Right lobe of liver (tissue), 6 donors: ENCODE data around the gene CRTC2. TPM values are rescaled to one million over a fixed set of nuclear protein-coding genes. Genes with fewer than 3 reads are reported as not detected.
A peak's percentile ranks its signal among the peaks of the same experiment; 100 is the strongest.
"Not testable (repeated sequence)": the region's sequence is repeated elsewhere in the genome, so short reads cannot be mapped to it uniquely, and the experiment has no call there.

Experiments used
- ATAC-seq, 4 donors: fragments of 200-7000 bp; cut with Tn5 transposase; one replicate each; pipeline ENCODE4 v1.9.1; 2020; ENCODE audit warnings: mild to moderate bottlenecking in 4 of 4, moderate library complexity in 4 of 4
- DNase-seq, 3 donors: peaks; one replicate each; pipeline ENCODE4 v3.0.0-alpha.2; 2020
- H3K27ac ChIP-seq, 3 donors: fragments of 200-600 bp; one replicate each; pipeline ENCODE4 v1.8.0; 2022
- H3K27me3 ChIP-seq, 2 donors: fragments of 200-600 bp; one replicate each; pipeline ENCODE4 v1.8.0; 2022
- H3K36me3 ChIP-seq, 4 donors: fragments of 200-600 bp; sonication (generic) in 1 of 4; one replicate each; pipeline versions ENCODE4 v1.5.1 to v1.8.0; 2017 to 2022; ENCODE audit warnings: control low read depth in 1 of 4
- H3K4me1 ChIP-seq, 4 donors: fragments of 200-600 bp; sonication (generic) in 1 of 4; one replicate each; pipeline versions ENCODE4 v1.5.1 to v1.8.0; 2017 to 2022; ENCODE audit warnings: control low read depth in 1 of 4
- H3K4me3 ChIP-seq, 3 donors: fragments of 200-600 bp; one replicate each; pipeline ENCODE4 v1.8.0; 2022
- H3K9me3 ChIP-seq, 4 donors: fragments of 200-600 bp; sonication (generic) in 1 of 4; one replicate each; pipeline versions ENCODE4 v1.5.1 to v1.8.0; 2017 to 2022; ENCODE audit warnings: control low read depth in 1 of 4
- POLR2A ChIP-seq: fragments of 450-650 bp; IDR thresholded peaks from one replicate; pipeline ENCODE4 v1.6.1; 2017; ENCODE audit warnings: antibody characterized with exemption, mild to moderate bottlenecking
- WGBS: methylation state at CpG from one replicate; pipeline ENCODE4 v1.1.6; 2018; ENCODE audit warnings: low coverage, low lambda C conversion rate; ENCODE audit not compliant: insufficient coverage; ENCODE audit errors: missing lambda C conversion rate; 5-methylcytosine and 5-hydroxymethylcytosine counted together
- intact Hi-C, 2 donors: fragments of 100-400 bp; cut with DNase I; formaldehyde crosslinking; loops; one replicate each; pipeline versions ENCODE4 v1.11.2 to v1.14.1; 2022
- total RNA-seq, 6 experiments: library from RNA; depleted of rRNA in 2 of 6; stranded (reverse); fragments of >200 nt in 2 of 6; fragmentation: NEBNext Ultra II Directional in 3 of 6; extraction: Animal tissue kit (Norgen Biotek cat#: 25700) in 3 of 6; gene quantifications; one replicate each; pipeline versions ENCODE4 v1.1.0 to v1.2.4, GENCODE V29; 2016 to 2023
- TF ChIP-seq, protein P1 (sequence below), 4 donors: fragments of 200-600 bp in 3 of 4; fragments of 450-650 bp in 1 of 4; IDR thresholded peaks; one replicate each; pipeline versions ENCODE4 v1.5.1 to v1.8.0; 2016 to 2022; ENCODE audit warnings: antibody characterized with exemption in 4 of 4, mild to moderate bottlenecking in 2 of 4
- donor health status: DM: no; HTN: yes; CAD: no.
- donor health status: DM: no; HTN: no; CAD: no.
- donor health status: DM: no; HTN: no; CAD: no.
- donor health status: DM: no; HTN: yes; CAD: no.
- donor health status: DM: no; HTN: yes; CAD: no.

The CRTC2 gene
- total RNA-seq, 6 experiments from 2014 or later, result 4.8 to 19.5 (median 18.3) TPM

DNA sequence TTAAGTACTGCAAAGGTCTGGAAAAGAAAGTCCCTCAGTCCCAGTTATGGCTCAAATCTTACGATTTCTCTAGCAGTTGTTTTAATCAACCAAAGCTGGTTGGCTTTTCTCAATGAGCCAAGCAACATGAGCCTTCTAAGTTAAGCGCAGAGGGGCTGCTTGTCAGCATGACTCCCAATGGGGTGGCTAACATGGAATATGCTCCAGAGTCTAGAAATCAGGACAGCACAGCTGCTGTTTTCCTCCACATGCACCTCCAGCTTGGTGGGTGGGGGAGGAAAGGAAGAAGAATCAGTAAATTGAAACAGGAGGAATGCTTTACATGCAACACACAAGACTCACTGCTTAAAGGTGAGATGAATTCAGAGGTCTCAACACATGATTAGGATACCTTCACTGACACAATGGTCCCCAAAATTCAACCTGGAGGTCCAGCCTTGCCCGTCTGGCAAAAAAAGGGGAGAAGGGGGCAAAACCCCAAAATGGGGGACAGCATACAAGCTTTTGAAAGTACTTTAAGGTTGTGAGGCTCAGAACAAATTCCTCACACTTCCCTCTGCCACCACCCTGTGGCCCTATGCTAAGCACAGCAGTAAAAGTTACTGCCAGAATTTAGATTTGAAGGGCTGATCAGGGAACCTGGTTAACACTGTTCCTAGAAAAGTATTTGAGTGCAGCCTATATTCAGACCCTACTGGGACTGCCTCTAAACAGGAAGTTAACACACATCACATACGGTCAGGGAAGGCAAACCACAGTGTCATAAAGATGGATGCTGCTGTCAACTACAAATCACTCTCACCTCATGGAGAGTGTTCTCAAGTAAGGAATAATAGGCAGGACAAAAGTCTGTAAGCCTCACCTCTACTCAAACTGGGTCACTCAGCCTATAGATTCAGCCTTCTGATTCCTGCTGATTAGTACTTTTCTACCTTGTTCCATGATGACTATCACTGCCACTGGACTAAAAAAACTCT is 38.2 kb downstream of the CRTC2 start:
- TF ChIP-seq, protein P1, sequence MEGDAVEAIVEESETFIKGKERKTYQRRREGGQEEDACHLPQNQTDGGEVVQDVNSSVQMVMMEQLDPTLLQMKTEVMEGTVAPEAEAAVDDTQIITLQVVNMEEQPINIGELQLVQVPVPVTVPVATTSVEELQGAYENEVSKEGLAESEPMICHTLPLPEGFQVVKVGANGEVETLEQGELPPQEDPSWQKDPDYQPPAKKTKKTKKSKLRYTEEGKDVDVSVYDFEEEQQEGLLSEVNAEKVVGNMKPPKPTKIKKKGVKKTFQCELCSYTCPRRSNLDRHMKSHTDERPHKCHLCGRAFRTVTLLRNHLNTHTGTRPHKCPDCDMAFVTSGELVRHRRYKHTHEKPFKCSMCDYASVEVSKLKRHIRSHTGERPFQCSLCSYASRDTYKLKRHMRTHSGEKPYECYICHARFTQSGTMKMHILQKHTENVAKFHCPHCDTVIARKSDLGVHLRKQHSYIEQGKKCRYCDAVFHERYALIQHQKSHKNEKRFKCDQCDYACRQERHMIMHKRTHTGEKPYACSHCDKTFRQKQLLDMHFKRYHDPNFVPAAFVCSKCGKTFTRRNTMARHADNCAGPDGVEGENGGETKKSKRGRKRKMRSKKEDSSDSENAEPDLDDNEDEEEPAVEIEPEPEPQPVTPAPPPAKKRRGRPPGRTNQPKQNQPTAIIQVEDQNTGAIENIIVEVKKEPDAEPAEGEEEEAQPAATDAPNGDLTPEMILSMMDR (IDR thresholded peaks at IDR 0.05), result peak in 2 of 4 donors; percentile 9 to 19
- TF ChIP-seq POLR2A, result no peak
- DNase-seq (peak in 1 of 3 donors; percentile 39), ATAC-seq (no peak)
- no peak overlapping the region for H3K27ac ChIP-seq
- H3K4me1 ChIP-seq, result peaks cover 0 to 24% (median 5%) of the 10 kb centered on the region in 4 donors
- intact Hi-C loops, result loop anchor here in 1 of 2 donors (10.0 kb wide), 1 partner anchor 125 kb away; no protein-coding TSS in a partner anchor
- no peaks in the 10 kb centered on the region for H3K9me3 ChIP-seq
- 45% methylated on average over 4 of the region's 4 CpGs for WGBS
- H3K4me3 ChIP-seq, result no peak overlapping the region
- no peaks in the 10 kb centered on the region for H3K36me3 ChIP-seq
- no peaks in the 10 kb centered on the region for H3K27me3 ChIP-seq

DNA sequence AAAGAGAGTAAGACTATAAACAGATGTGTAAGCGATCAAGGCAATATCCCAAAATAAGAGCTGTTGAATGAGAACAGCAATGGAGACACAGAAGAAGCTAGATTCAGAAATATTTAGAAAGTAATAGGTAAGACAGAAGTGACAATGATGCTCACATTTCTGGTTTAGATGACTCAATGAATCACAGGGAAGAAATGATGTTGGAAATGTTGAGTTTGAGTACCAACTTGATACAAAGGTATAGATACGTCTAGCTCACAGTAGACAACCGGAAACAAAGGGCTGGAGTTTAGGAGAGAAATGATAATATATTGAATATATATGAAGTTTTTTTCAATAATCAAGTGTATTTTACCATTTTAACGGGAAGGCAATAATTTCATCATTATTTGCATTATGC is 42.1 kb downstream of the CRTC2 start:
- Histone ChIP-seq H3K9me3 (no peaks in the 10 kb centered on the region), H3K27ac (no peak overlapping the region), H3K4me3 (no peak overlapping the region), H3K27me3 (no peaks in the 10 kb centered on the region), H3K36me3 (no peaks in the 10 kb centered on the region), H3K4me1 (peaks cover 0 to 28% (median 9%) of the 10 kb centered on the region in 4 donors)
- TF ChIP-seq POLR2A, result no peak
- ATAC-seq (no peak), DNase-seq (no peak)
- 66% methylated on average over 4 of the region's 4 CpGs for WGBS
- intact Hi-C loops, result no loop called here

DNA sequence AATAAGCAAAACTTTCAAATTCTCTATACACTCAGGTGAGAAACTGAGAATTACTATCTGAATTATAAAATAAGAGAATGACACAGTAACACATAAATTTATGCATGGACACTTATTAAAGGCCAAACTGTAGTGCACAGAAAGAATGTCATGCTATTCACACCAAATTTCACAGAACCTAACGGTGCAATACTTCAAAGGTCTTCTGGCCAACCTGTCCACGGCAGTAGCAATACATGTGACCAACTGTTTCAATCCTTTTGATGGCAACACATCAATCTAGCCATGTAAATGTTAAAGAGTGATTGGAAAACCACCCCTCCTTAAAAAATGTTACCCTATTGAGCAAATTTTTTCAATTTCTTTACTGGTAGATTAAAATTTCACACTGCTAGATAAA is 46.1 kb downstream of the CRTC2 start:
- Histone ChIP-seq H3K27me3 (no peaks in the 10 kb centered on the region), H3K4me1 (peaks cover 0 to 16% (median 5%) of the 10 kb centered on the region in 4 donors), H3K27ac (no peak overlapping the region), H3K9me3 (no peaks in the 10 kb centered on the region), H3K36me3 (no peaks in the 10 kb centered on the region), H3K4me3 (no peak overlapping the region)
- 22% methylated on average over 2 of the region's 2 CpGs for WGBS
- TF ChIP-seq, protein P1 (IDR thresholded peaks at IDR 0.05), result no peak
- no peak for TF ChIP-seq POLR2A
- intact Hi-C loops, result no loop called here
- ATAC-seq, result peak; percentile 65 to 94 (median 78)
- DNase-seq, result no peak

GRCh38 chr1:153910560-153910959 is 47.9 kb downstream of the CRTC2 start:
- H3K9me3 ChIP-seq, ATAC-seq, H3K27me3 ChIP-seq, H3K4me3 ChIP-seq, H3K36me3 ChIP-seq, DNase-seq, H3K27ac ChIP-seq, intact Hi-C loops: not testable (repeated sequence)
- peaks cover 0 to 16% (median 5%) of the 10 kb centered on the region in 4 donors for H3K4me1 ChIP-seq
- WGBS, result 90% methylated on average over 4 of the region's 6 CpGs

- TF ChIP-seq POLR2A, result no peak
- TF ChIP-seq, protein P1 (IDR thresholded peaks at IDR 0.05), result no peak
- intact Hi-C loops, result no loop called here
- Histone ChIP-seq H3K4me1 (peaks cover 0 to 12% (median 5%) of the 10 kb centered on the region in 4 donors), H3K36me3 (no peaks in the 10 kb centered on the region), H3K4me3 (no peak overlapping the region), H3K27me3 (no peaks in the 10 kb centered on the region), H3K27ac (no peak overlapping the region), H3K9me3 (no peaks in the 10 kb centered on the region)
- ATAC-seq (no peak), DNase-seq (no peak)
- 95% methylated on average over 6 of the region's 6 CpGs for WGBS
Measured at GRCh38 chr1:153908071-153908470, 50.3 kb downstream of the CRTC2 start.
